Kidney capillary endothelial cell (primary cell): ENCODE results near the gene PLEKHD1.

Source experiments
- DNase-seq: peaks from one replicate; pipeline ENCODE4 v3.0.0-alpha.2; 2018; ENCODE audit warnings: low spot score

Gene PLEKHD1

GRCh38 chr14:69518289-69519101 is 34.0 kb downstream of the PLEKHD1 start:
- no peak for DNase-seq

GRCh38 chr14:69519204-69520100 is 34.9 kb downstream of the PLEKHD1 start:
- no peak for DNase-seq

GRCh38 chr14:69522026-69522425 is 37.5 kb downstream of the PLEKHD1 start:
- DNase-seq = no peak

- DNase-seq = no peak
Measured at GRCh38 chr14:69525896-69526295, 41.4 kb downstream of the PLEKHD1 start.

GRCh38 chr14:69527635-69528034 is 43.1 kb downstream of the PLEKHD1 start:
- no peak for DNase-seq

GRCh38 chr14:69528143-69528542 is 43.6 kb downstream of the PLEKHD1 start:
- DNase-seq = no peak

GRCh38 chr14:69528930-69529329 is 44.4 kb downstream of the PLEKHD1 start:
- DNase-seq = no peak

GRCh38 chr14:69529563-69529962 is 45.0 kb downstream of the PLEKHD1 start:
- no peak for DNase-seq

GRCh38 chr14:69530095-69530494 is 45.6 kb downstream of the PLEKHD1 start:
- DNase-seq = no peak

- no peak for DNase-seq
Measured at GRCh38 chr14:69531135-69531534, 46.6 kb downstream of the PLEKHD1 start.

GRCh38 chr14:69532561-69533340 is 48.2 kb downstream of the PLEKHD1 start:
- DNase-seq = no peak

GRCh38 chr14:69535230-69535848 is 50.8 kb downstream of the PLEKHD1 start:
- peak; percentile 46 for DNase-seq

- DNase-seq = no peak
Measured at GRCh38 chr14:69536971-69537370, 52.4 kb downstream of the PLEKHD1 start.

GRCh38 chr14:69537900-69538299 is 53.4 kb downstream of the PLEKHD1 start:
- DNase-seq = no peak

- no peak for DNase-seq
Measured at GRCh38 chr14:69538766-69539165, 54.2 kb downstream of the PLEKHD1 start.

GRCh38 chr14:69539631-69540410 is 55.3 kb downstream of the PLEKHD1 start:
- no peak for DNase-seq

GRCh38 chr14:69540654-69541335 is 56.3 kb downstream of the PLEKHD1 start:
- no peak for DNase-seq

- no peak for DNase-seq
Measured at GRCh38 chr14:69542311-69542710, 57.8 kb downstream of the PLEKHD1 start.

GRCh38 chr14:69543341-69544115 is 59.0 kb downstream of the PLEKHD1 start:
- DNase-seq = peak; percentile 91
